H9 (cell line): Measurements from ENCODE around the gene DNAJC18. TPM values are rescaled to one million over a fixed set of nuclear protein-coding genes. Genes with fewer than 3 reads are reported as not detected.

ENCODE experiments used
- DNase-seq: peaks from one replicate; pipeline ENCODE4 v3.0.0-alpha.2; 2017
- H2AFZ ChIP-seq: one replicate; pipeline ENCODE4 v1.6.1; 2013; ENCODE audit warnings: mild to moderate bottlenecking, low read length, control low read depth, moderate library complexity
- H2AK5ac ChIP-seq: 2 replicates; pipeline ENCODE4 v1.6.1; 2013; ENCODE audit warnings: low read length, control low read depth, mixed read lengths; ENCODE audit not compliant: insufficient read length
- H2BK120ac ChIP-seq: one replicate; pipeline ENCODE4 v1.6.1; 2013; ENCODE audit warnings: low read depth, mild to moderate bottlenecking, low read length, control low read depth, inconsistent platforms; ENCODE audit not compliant: poor library complexity, severe bottlenecking
- H2BK12ac ChIP-seq: 2 replicates; pipeline ENCODE4 v1.6.1; 2013; ENCODE audit warnings: low read length, control low read depth, mixed read lengths, low read depth; ENCODE audit not compliant: insufficient read length
- H2BK15ac ChIP-seq: 2 replicates; pipeline ENCODE4 v1.6.1; 2013; ENCODE audit warnings: low read depth, low read length, control low read depth
- H2BK20ac ChIP-seq: one replicate; pipeline ENCODE4 v1.6.1; 2013; ENCODE audit warnings: low read depth, mild to moderate bottlenecking, low read length, control low read depth, inconsistent platforms; ENCODE audit not compliant: poor library complexity, severe bottlenecking
- H2BK5ac ChIP-seq: 2 replicates; pipeline ENCODE4 v1.6.1; 2013; ENCODE audit warnings: low read length, control low read depth, mixed read lengths; ENCODE audit not compliant: insufficient read length
- H3K14ac ChIP-seq: 2 replicates; pipeline ENCODE4 v1.6.1; 2013; ENCODE audit warnings: low read length, control low read depth; ENCODE audit not compliant: insufficient read depth
- H3K18ac ChIP-seq: 2 replicates; pipeline ENCODE4 v1.6.1; 2013; ENCODE audit warnings: low read depth, mild to moderate bottlenecking, mixed read lengths, low read length, control low read depth; ENCODE audit not compliant: insufficient read length
- H3K23ac ChIP-seq: 2 replicates; pipeline ENCODE4 v1.6.1; 2013; ENCODE audit warnings: low read length, control low read depth, mixed read lengths, low read depth; ENCODE audit not compliant: insufficient read length
- H3K23me2 ChIP-seq: 2 replicates; pipeline ENCODE4 v1.6.1; 2013; ENCODE audit warnings: low read depth, mild to moderate bottlenecking, mixed read lengths, low read length, control low read depth; ENCODE audit not compliant: insufficient read length, poor library complexity, severe bottlenecking
- H3K27ac ChIP-seq: 2 replicates; pipeline ENCODE4 v1.5.1; 2013; ENCODE audit warnings: low read length, control low read depth, mixed read lengths, low read depth; ENCODE audit not compliant: insufficient read length
- H3K27me3 ChIP-seq: 2 replicates; pipeline ENCODE4 v1.6.1; 2013; ENCODE audit warnings: low read length, control low read depth, inconsistent platforms; ENCODE audit not compliant: insufficient read depth
- H3K4ac ChIP-seq: 2 replicates; pipeline ENCODE4 v1.6.1; 2013; ENCODE audit warnings: low read depth, mild to moderate bottlenecking, control low read depth, inconsistent platforms, low read length, moderate library complexity
- H3K4me1 ChIP-seq: 2 replicates; pipeline ENCODE4 v1.6.1; 2013; ENCODE audit warnings: low read length, control low read depth, inconsistent platforms; ENCODE audit not compliant: insufficient read depth
- H3K4me2 ChIP-seq: 2 replicates; pipeline ENCODE4 v1.6.1; 2013; ENCODE audit warnings: low read length, control low read depth, mixed read lengths; ENCODE audit not compliant: insufficient read length, insufficient read depth
- H3K56ac ChIP-seq: 2 replicates; pipeline ENCODE4 v1.6.1; 2013; ENCODE audit warnings: low read depth, mild to moderate bottlenecking, mixed read lengths, low read length, control low read depth; ENCODE audit not compliant: insufficient read length
- H3K79me1 ChIP-seq: 2 replicates; pipeline ENCODE4 v1.6.1; 2013; ENCODE audit warnings: low read depth, mild to moderate bottlenecking, moderate library complexity, low read length, control low read depth, inconsistent platforms; ENCODE audit not compliant: insufficient read depth, poor library complexity, severe bottlenecking
- H3K79me2 ChIP-seq: 2 replicates; pipeline ENCODE4 v1.6.1; 2013; ENCODE audit warnings: low read length, control low read depth, inconsistent platforms; ENCODE audit not compliant: insufficient read depth
- H3K9ac ChIP-seq: 2 replicates; pipeline ENCODE4 v1.6.1; 2013; ENCODE audit warnings: low read length, control low read depth, mixed read lengths; ENCODE audit not compliant: insufficient read length; ENCODE audit errors: extremely low read depth
- H3K9me3 ChIP-seq: one replicate; pipeline ENCODE4 v1.6.1; 2013; ENCODE audit warnings: low read depth, low read length, inconsistent platforms; ENCODE audit not compliant: control insufficient read depth
- H3T11ph ChIP-seq: one replicate; pipeline ENCODE4 v1.6.1; 2013; ENCODE audit warnings: mild to moderate bottlenecking, low read length, control low read depth, inconsistent platforms
- H4K20me1 ChIP-seq: one replicate; pipeline ENCODE4 v1.6.1; 2013; ENCODE audit not compliant: control insufficient read depth, insufficient read length, insufficient read depth
- H4K5ac ChIP-seq: 2 replicates; pipeline ENCODE4 v1.6.1; 2013; ENCODE audit warnings: low read depth, mild to moderate bottlenecking, mixed read lengths, low read length, control low read depth; ENCODE audit not compliant: insufficient read length
- H4K8ac ChIP-seq: replicated peaks from 2 replicates; pipeline ENCODE4 v1.6.1; 2013; ENCODE audit warnings: low read length, control low read depth, mixed read lengths, low read depth; ENCODE audit not compliant: insufficient read length
- H4K91ac ChIP-seq: 2 replicates; pipeline ENCODE4 v1.6.1; 2013; ENCODE audit warnings: low read depth, mild to moderate bottlenecking, moderate library complexity, mixed read lengths, low read length, control low read depth; ENCODE audit not compliant: insufficient read length
- H3K27ac Mint-ChIP-seq, 3 experiments: 2 replicates in 2 of 3; 3 replicates in 1 of 3; pipeline ENCODE4 v1.8.0; 2020 to 2021; ENCODE audit warnings: mixed read lengths in 3 of 3, mild to moderate bottlenecking in 1 of 3, moderate library complexity in 1 of 3
- H3K27me3 Mint-ChIP-seq: 2 replicates; pipeline ENCODE4 v1.8.0; 2021; ENCODE audit warnings: low read depth, mild to moderate bottlenecking, moderate library complexity, mixed read lengths
- H3K36me3 Mint-ChIP-seq, 3 experiments: 2 replicates in 2 of 3; 3 replicates in 1 of 3; pipeline ENCODE4 v1.8.0; 2020 to 2021; ENCODE audit warnings: low read depth in 3 of 3, mixed read lengths in 3 of 3; ENCODE audit not compliant: insufficient read depth in 1 of 3
- H3K4me1 Mint-ChIP-seq, 2 experiments: 2 replicates each; pipeline ENCODE4 v1.8.0; 2020; ENCODE audit warnings: mixed read lengths in 2 of 2
- H3K4me3 Mint-ChIP-seq, 2 experiments: 2 replicates in 1 of 2; 3 replicates in 1 of 2; pipeline ENCODE4 v1.8.0; 2020 to 2021; ENCODE audit warnings: mild to moderate bottlenecking in 2 of 2, mixed read lengths in 2 of 2, moderate library complexity in 1 of 2
- H3K9me3 Mint-ChIP-seq, 2 experiments: 2 replicates in 1 of 2; 3 replicates in 1 of 2; pipeline ENCODE4 v1.8.0; 2020; ENCODE audit warnings: mild to moderate bottlenecking in 2 of 2, mixed read lengths in 2 of 2, moderate library complexity in 1 of 2
- CTCF ChIP-seq: fragments of 200-600 bp; sonication (generic); conservative IDR thresholded peaks from 3 replicates; pipeline ENCODE4 v1.8.0; 2021; ENCODE audit warnings: antibody characterized with exemption, mild to moderate bottlenecking
- WGBS: extraction: QIAGEN DNeasy Blood & Tissue Kit; methylation state at CpG from one replicate; pipeline ENCODE4 v1.1.7; 2013; ENCODE audit warnings: missing lambda C conversion rate, low lambda C conversion rate, mixed read lengths; ENCODE audit not compliant: insufficient read length; ENCODE audit errors: extremely low coverage; 5-methylcytosine and 5-hydroxymethylcytosine counted together
- total RNA-seq: library from RNA; stranded (reverse); gene quantifications from 2 replicates; pipeline ENCODE4 v1.2.1, GENCODE V29; 2021

DNAJC18 gene
- total RNA-seq, 1 experiment from 2014 or later = 26.5 TPM

GRCh38 chr5:139475865-139476617 lies 36.7 kb upstream of the DNAJC18 start:
- Histone ChIP-seq H3K9me3 (no peaks in the 10 kb centered on the region), H3K23ac (no peak overlapping the region), H3K79me1 (no peaks in the 10 kb centered on the region), H2BK120ac (no peak overlapping the region), H2AK5ac (no peak overlapping the region), H3K27ac (no peak overlapping the region), H2BK15ac (no peak overlapping the region), H3K4me1 (peaks cover 5% of the 10 kb centered on the region; the same call in 1 of the 2 replicates), H3K14ac (no peak overlapping the region), H3K79me2 (no peaks in the 10 kb centered on the region), H2BK5ac (no peak overlapping the region), H2BK20ac (no peak overlapping the region), H2AFZ (no peak overlapping the region), H2BK12ac (no peak overlapping the region), H4K5ac (no peak overlapping the region), H3T11ph (no peak overlapping the region), H3K18ac (no peak overlapping the region), H3K4me2 (no peak overlapping the region), H3K23me2 (no peaks in the 10 kb centered on the region), H3K27me3 (no peaks in the 10 kb centered on the region), H4K8ac (no peak overlapping the region), H3K56ac (no peak overlapping the region), H3K4ac (no peak overlapping the region), H3K9ac (no peak overlapping the region), H4K91ac (no peak overlapping the region), H4K20me1 (no peaks in the 10 kb centered on the region)
- TF ChIP-seq CTCF = no peak
- Mint-ChIP-seq H3K27me3 (peaks cover 7% of the 10 kb centered on the region), H3K36me3 (no peaks in the 10 kb centered on the region), H3K4me3 (no peak overlapping the region), H3K27ac (no peak overlapping the region), H3K4me1 (peaks cover 41 to 53% of the 10 kb centered on the region in 2 experiments), H3K9me3 (no peaks in the 10 kb centered on the region)
- WGBS = no CpG with 5 or more reads among the region's 13 CpGs
- DNase-seq = no peak
